Liver (tissue), 9 donors: ENCODE data around the gene COA8. TPM values are rescaled to one million over a fixed set of nuclear protein-coding genes. Genes with fewer than 3 reads are reported as not detected.

Experiments
- DNase-seq: peaks from one replicate; pipeline ENCODE4 v3.0.0-alpha.2; 2017; ENCODE audit warnings: low spot score
- H3K27ac ChIP-seq, 2 donors: one replicate each; pipeline ENCODE4 v1.7.0; 2013; ENCODE audit warnings: inconsistent platforms in 2 of 2, low read length in 2 of 2, control low read depth in 1 of 2, low read depth in 1 of 2, mild to moderate bottlenecking in 1 of 2
- H3K27me3 ChIP-seq, 4 donors: one replicate each; pipeline versions ENCODE4 v1.6.1 to v1.7.0; 2013; ENCODE audit warnings: low read length in 3 of 4, inconsistent platforms in 1 of 4, mild to moderate bottlenecking in 1 of 4, moderate library complexity in 1 of 4; ENCODE audit not compliant: control insufficient read depth in 4 of 4, insufficient read depth in 4 of 4
- H3K36me3 ChIP-seq, 4 donors: one replicate each; pipeline versions ENCODE4 v1.6.1 to v1.7.0; 2013; ENCODE audit warnings: low read length in 3 of 4, mild to moderate bottlenecking in 3 of 4, low read depth in 1 of 4, moderate library complexity in 1 of 4; ENCODE audit not compliant: control insufficient read depth in 4 of 4, insufficient read depth in 3 of 4
- H3K4me1 ChIP-seq, 4 donors: one replicate each; pipeline versions ENCODE4 v1.6.1 to v1.7.0; 2013; ENCODE audit warnings: low read length in 3 of 4, mild to moderate bottlenecking in 3 of 4, moderate library complexity in 1 of 4; ENCODE audit not compliant: control insufficient read depth in 4 of 4, insufficient read depth in 4 of 4
- H3K4me3 ChIP-seq, 3 donors: one replicate each; pipeline versions ENCODE4 v1.6.1 to v1.7.0; 2013; ENCODE audit warnings: low read length in 3 of 3, control low read depth in 1 of 3, low read depth in 1 of 3, mild to moderate bottlenecking in 1 of 3
- H3K9ac ChIP-seq, 2 donors: one replicate each; pipeline ENCODE4 v1.7.0; 2013; ENCODE audit warnings: low read length in 2 of 2, mild to moderate bottlenecking in 2 of 2, moderate library complexity in 2 of 2, control low read depth in 1 of 2, low read depth in 1 of 2
- H3K9me3 ChIP-seq, 4 donors: one replicate each; pipeline versions ENCODE4 v1.6.1 to v1.7.0; 2013; ENCODE audit warnings: low read length in 3 of 4; ENCODE audit not compliant: control insufficient read depth in 4 of 4
- ATF3 ChIP-seq: IDR thresholded peaks from 2 replicates; pipeline ENCODE4 v1.6.1; 2016; ENCODE audit warnings: antibody characterized with exemption
- CTCF ChIP-seq: fragments of 150-350 bp; IDR thresholded peaks from 2 replicates; pipeline ENCODE4 v1.5.1; 2017; ENCODE audit warnings: improper control_type of control experiment, low read depth, low read length; ENCODE audit not compliant: missing input control
- EGR1 ChIP-seq, 2 donors: IDR thresholded peaks; 2 replicates each; pipeline ENCODE4 v1.6.1; 2016 to 2018; ENCODE audit warnings: antibody characterized with exemption in 2 of 2, low read depth in 2 of 2
- FOXA1 ChIP-seq: IDR thresholded peaks from 2 replicates; pipeline ENCODE4 v1.6.1; 2016; ENCODE audit warnings: antibody characterized with exemption
- FOXA2 ChIP-seq: IDR thresholded peaks from 2 replicates; pipeline ENCODE4 v1.6.1; 2016; ENCODE audit warnings: antibody characterized with exemption
- GABPA ChIP-seq, 2 donors: IDR thresholded peaks in 1 of 2; conservative IDR thresholded peaks in 1 of 2; 2 replicates each; pipeline ENCODE4 v1.6.1; 2016; ENCODE audit warnings: antibody characterized with exemption in 2 of 2, mild to moderate bottlenecking in 1 of 2, moderate library complexity in 1 of 2
- HNF4A ChIP-seq, 2 donors: conservative IDR thresholded peaks; 2 replicates each; pipeline ENCODE4 v1.6.1; 2016; ENCODE audit warnings: antibody characterized with exemption in 2 of 2, mild to moderate bottlenecking in 2 of 2
- HNF4G ChIP-seq: IDR thresholded peaks from 2 replicates; pipeline ENCODE4 v1.6.1; 2016; ENCODE audit warnings: antibody characterized with exemption
- JUND ChIP-seq, 2 donors: IDR thresholded peaks; 2 replicates each; pipeline ENCODE4 v1.6.1; 2016; ENCODE audit warnings: antibody characterized with exemption in 2 of 2
- MAX ChIP-seq: IDR thresholded peaks from 2 replicates; pipeline ENCODE4 v1.6.1; 2016; ENCODE audit warnings: antibody characterized with exemption
- NR2F2 ChIP-seq: IDR thresholded peaks from 2 replicates; pipeline ENCODE4 v1.6.1; 2016; ENCODE audit warnings: antibody characterized with exemption
- RAD21 ChIP-seq, 2 donors: IDR thresholded peaks; 2 replicates each; pipeline ENCODE4 v1.6.1; 2016; ENCODE audit warnings: antibody characterized with exemption in 2 of 2, mild to moderate bottlenecking in 2 of 2
- REST ChIP-seq: IDR thresholded peaks from 2 replicates; pipeline ENCODE4 v1.6.1; 2016; ENCODE audit warnings: antibody characterized with exemption, mild to moderate bottlenecking
- RXRA ChIP-seq, 2 donors: IDR thresholded peaks; 2 replicates each; pipeline ENCODE4 v1.6.1; 2017 to 2018; ENCODE audit warnings: antibody characterized with exemption in 2 of 2, mild to moderate bottlenecking in 1 of 2
- SP1 ChIP-seq: IDR thresholded peaks from 2 replicates; pipeline ENCODE4 v1.6.1; 2018; ENCODE audit warnings: antibody characterized with exemption, mild to moderate bottlenecking
- TAF1 ChIP-seq: conservative IDR thresholded peaks from 2 replicates; pipeline ENCODE4 v1.6.1; 2016; ENCODE audit warnings: antibody characterized with exemption, mild to moderate bottlenecking
- YY1 ChIP-seq: IDR thresholded peaks from 2 replicates; pipeline ENCODE4 v1.6.1; 2016; ENCODE audit warnings: antibody characterized with exemption, mild to moderate bottlenecking
- ZBTB33 ChIP-seq: IDR thresholded peaks from 2 replicates; pipeline ENCODE4 v1.6.1; 2016; ENCODE audit warnings: antibody characterized with exemption
- WGBS: extraction: QIAGEN DNeasy Blood & Tissue Kit; methylation state at CpG from one replicate; pipeline ENCODE4 v1.1.7; 2013; 5-methylcytosine and 5-hydroxymethylcytosine counted together
- polyA plus RNA-seq, 2 donors: library from polyadenylated mRNA; stranded (reverse) in 1 of 2; unstranded in 1 of 2; fragments of 200-250 nt in 1 of 2; fragments of >200 nt in 1 of 2; fragmentation: Nextera tagmentation in 1 of 2; extraction: Ambion mirVana in 1 of 2; gene quantifications; one replicate each; pipeline versions ENCODE4 v1.2.1 to v1.2.3, GENCODE V29; 2013 to 2015
- total RNA-seq, 2 donors: library from RNA; depleted of rRNA; stranded (reverse); fragments of >200 nt; gene quantifications; one replicate each; pipeline ENCODE4 v1.2.3, GENCODE V29; 2014
- donor health status: healthy.
- donor health status: healthy.
- donor health status: healthy.
- donor health status: healthy.
- donor health status: healthy.

The COA8 gene
- total and polyA plus RNA-seq, 4 donors = 8.3 to 35.5 (median 17.0) TPM

GRCh38 chr14:103535891-103536565, 26.7 kb upstream of the COA8 start:
- H3K4me3 ChIP-seq = no peak overlapping the region
- no peak for TF ChIP-seq RXRA (IDR thresholded peaks at IDR 0.05)
- TF ChIP-seq HNF4G = no peak
- TF ChIP-seq REST = no peak
- TF ChIP-seq CTCF = no peak
- no peak for TF ChIP-seq YY1
- TF ChIP-seq ZBTB33 = no peak
- no peak for TF ChIP-seq MAX
- no peak for TF ChIP-seq RAD21 (IDR thresholded peaks at IDR 0.05)
- no peak for TF ChIP-seq GABPA (IDR thresholded peaks at IDR 0.05 in 1 of 2, conservative IDR thresholded peaks at IDR 0.05 in 1 of 2)
- no peak for TF ChIP-seq NR2F2
- TF ChIP-seq FOXA2 = no peak
- no peak for TF ChIP-seq TAF1
- TF ChIP-seq EGR1 (IDR thresholded peaks at IDR 0.05; ENCODE audit: low read depth in 2 of 2) = no peak
- TF ChIP-seq SP1 = no peak
- TF ChIP-seq ATF3 = no peak
- no peak for TF ChIP-seq HNF4A (conservative IDR thresholded peaks at IDR 0.05)
- no peak for TF ChIP-seq FOXA1
- TF ChIP-seq JUND (IDR thresholded peaks at IDR 0.05) = no peak
- H3K36me3 ChIP-seq = peaks cover 0 to 23% (median 3%) of the 10 kb centered on the region in 4 donors
- 92% methylated on average over 11 of the region's 11 CpGs for WGBS
- H3K27ac ChIP-seq = no peak overlapping the region
- no peak overlapping the region for H3K9ac ChIP-seq
- H3K4me1 ChIP-seq = peaks cover 0 to 7% (median 0%) of the 10 kb centered on the region in 4 donors
- H3K9me3 ChIP-seq = no peaks in the 10 kb centered on the region
- no peak for DNase-seq
- H3K27me3 ChIP-seq = no peaks in the 10 kb centered on the region
